C4-2B (cell line): ENCODE results near the gene CDC42EP1.

Experiments used
- CTCF ChIP-seq: fragments of 450-650 bp; conservative IDR thresholded peaks from 2 replicates; pipeline ENCODE4 v1.5.1; 2017; ENCODE audit warnings: mild to moderate bottlenecking
- ZFX ChIP-seq: fragments of 450-650 bp; IDR thresholded peaks from 2 replicates; pipeline ENCODE4 v1.6.1; 2017

- TF ChIP-seq CTCF = no peak
- no peak for TF ChIP-seq ZFX
These were observed 44.6 kb downstream of the CDC42EP1 start for GRCh38 chr22:37604875-37605274.
